K562 (cell line): ENCODE results near the gene KLHDC7B. TPM values are rescaled to one million over a fixed set of nuclear protein-coding genes. Genes with fewer than 3 reads are reported as not detected.

Experiments used
- ATAC-seq: fragments of 200-7000 bp; cut with Tn5 transposase; 3 replicates; pipeline ENCODE4 v1.9.1; 2020; ENCODE audit warnings: moderate library complexity
- BruUV-seq: library from RNA; stranded (reverse); fragments of 400-500 nt; replicated peaks from 2 replicates; lab custom pipeline; 2021; lab: Mats Ljungman, UMichigan
- CTCF ChIA-PET: fragments of 300-600 bp; formaldehyde crosslinking; extraction: SDS; loops from one replicate; lab custom pipeline; 2021; ENCODE audit warnings: low intra/inter-chr PET ratio; lab: Yijun Ruan, JAX
- POLR2A ChIA-PET: fragments of 300-600, 350-650 bp; sonication (Branson Sonifier 250); formaldehyde crosslinking; extraction: SDS; loops from one replicate; lab custom pipeline; 2021; ENCODE audit warnings: antibody characterized with exemption, inconsistent platforms; lab: Yijun Ruan, JAX
- DNase-seq, 4 experiments: peaks; one replicate each; pipeline versions ENCODE4 v3.0.0 to v3.0.0-alpha.2; 2011 to 2018; ENCODE audit warnings: low spot score in 3 of 4, mixed read lengths in 3 of 4; ENCODE audit errors: extremely low read depth in 1 of 4
- FAIRE-seq: peaks from 2 replicates; lab custom pipeline; 2011; peaks lifted over from hg19 to GRCh38; lab: Jason Lieb, UNC
- H2AFZ ChIP-seq: 2 replicates; pipeline ENCODE4 v1.6.0; 2011; ENCODE audit warnings: low read depth, low read length, control low read depth, inconsistent platforms
- H3K27ac ChIP-seq: fragments of 200-600 bp; 3 replicates; pipeline ENCODE4 v1.8.0; 2011; ENCODE audit warnings: low read depth, mild to moderate bottlenecking, control low read depth, inconsistent platforms, low read length, moderate library complexity, mixed read lengths; ENCODE audit errors: extremely low read depth
- H3K27me3 ChIP-seq, 2 experiments: fragments of 300-600 bp in 1 of 2; 2 replicates in 1 of 2; 3 replicates in 1 of 2; pipeline versions ENCODE4 v1.6.0 to v1.8.0; 2011; ENCODE audit warnings: inconsistent platforms in 2 of 2, low read length in 2 of 2, mild to moderate bottlenecking in 1 of 2, mixed read lengths in 1 of 2, moderate library complexity in 1 of 2; ENCODE audit not compliant: control insufficient read depth in 2 of 2, insufficient read depth in 2 of 2
- H3K36me3 ChIP-seq: fragments of 300-600 bp; 3 replicates; pipeline ENCODE4 v1.8.0; 2011; ENCODE audit warnings: mild to moderate bottlenecking, low read length, inconsistent platforms; ENCODE audit not compliant: control insufficient read depth, insufficient read depth
- H3K4me1 ChIP-seq, 2 experiments: fragments of 200-600 bp in 1 of 2; replicated peaks in 1 of 2; 2 replicates in 1 of 2; 3 replicates in 1 of 2; pipeline versions ENCODE4 v1.5.1 to v1.8.0; 2011; ENCODE audit warnings: inconsistent platforms in 2 of 2, low read length in 2 of 2, mild to moderate bottlenecking in 1 of 2, mixed read lengths in 1 of 2, moderate library complexity in 1 of 2; ENCODE audit not compliant: control insufficient read depth in 2 of 2, insufficient read depth in 2 of 2
- H3K4me2 ChIP-seq: 2 replicates; pipeline ENCODE4 v1.6.1; 2011; ENCODE audit warnings: low read length, control low read depth, inconsistent platforms, mixed read lengths; ENCODE audit not compliant: insufficient read depth
- H3K4me3 ChIP-seq: fragments of 200-600 bp; sonication (generic), shearing (Covaris generic); 2 replicates; pipeline ENCODE4 v1.5.1; 2016; ENCODE audit warnings: control low read depth, inconsistent platforms
- H3K79me2 ChIP-seq: fragments of 200-600 bp; 3 replicates; pipeline ENCODE4 v1.8.0; 2011; ENCODE audit warnings: low read length, inconsistent platforms; ENCODE audit not compliant: control insufficient read depth, insufficient read depth
- H3K9ac ChIP-seq, 2 experiments: 2 replicates each; pipeline versions ENCODE4 v1.6.0 to v1.6.1; 2011; ENCODE audit warnings: low read depth in 2 of 2, low read length in 2 of 2, control low read depth in 1 of 2, inconsistent platforms in 1 of 2, mild to moderate bottlenecking in 1 of 2, mixed read lengths in 1 of 2; ENCODE audit not compliant: insufficient read depth in 1 of 2
- H3K9me1 ChIP-seq: one replicate; pipeline ENCODE4 v1.6.0; 2011; ENCODE audit warnings: inconsistent platforms, mild to moderate bottlenecking, low read length, moderate library complexity; ENCODE audit not compliant: control insufficient read depth, insufficient read depth
- H3K9me3 ChIP-seq: replicated peaks from 2 replicates; pipeline ENCODE4 v1.5.1; 2011; ENCODE audit warnings: low read depth, low read length, inconsistent platforms; ENCODE audit not compliant: control insufficient read depth, insufficient read depth
- H4K20me1 ChIP-seq: replicated peaks from 2 replicates; pipeline ENCODE4 v1.6.1; 2011; ENCODE audit warnings: low read length, inconsistent platforms, mixed read lengths; ENCODE audit not compliant: control insufficient read depth, insufficient read depth
- CBFA2T2 ChIP-seq: fragments of 450-650 bp; conservative IDR thresholded peaks from 2 replicates; pipeline ENCODE4 v1.6.1; 2017; ENCODE audit warnings: mild to moderate bottlenecking
- CXXC5 ChIP-seq: fragments of 250-450 bp; sonication (Bioruptor Pico); IDR thresholded peaks from 2 replicates; pipeline ENCODE4 v1.8.0; 2022; ENCODE audit warnings: inconsistent platforms, mild to moderate bottlenecking, moderate library complexity
- DNMT1 ChIP-seq: fragments of 450-650 bp; IDR thresholded peaks from 2 replicates; pipeline ENCODE4 v1.6.1; 2016; ENCODE audit warnings: antibody characterized with exemption, mild to moderate bottlenecking
- FOS ChIP-seq: IDR thresholded peaks from 3 replicates; pipeline ENCODE4 v1.6.1; 2011; ENCODE audit not compliant: insufficient read length; ENCODE audit errors: extremely low read depth
- FOXJ3 ChIP-seq: sonication (generic); formaldehyde crosslinking; IDR thresholded peaks from 2 replicates; pipeline ENCODE4 v1.4.0; 2020; ENCODE audit warnings: mild to moderate bottlenecking, missing genetic modification reagents
- L3MBTL2 ChIP-seq: fragments of 450-650 bp; IDR thresholded peaks from 2 replicates; pipeline ENCODE4 v1.6.1; 2016; ENCODE audit warnings: mild to moderate bottlenecking, moderate library complexity
- MCM2 ChIP-seq: fragments of 450-650 bp; IDR thresholded peaks from 2 replicates; pipeline ENCODE4 v1.6.1; 2017; ENCODE audit warnings: low read depth, mild to moderate bottlenecking
- MTA2 ChIP-seq: fragments of 450-650 bp; IDR thresholded peaks from 2 replicates; pipeline ENCODE4 v1.6.1; 2016; ENCODE audit warnings: low read depth
- PHB ChIP-seq: fragments of 250-450 bp; sonication (Bioruptor Pico); IDR thresholded peaks from 2 replicates; pipeline ENCODE4 v1.5.0; 2021
- POLR2G ChIP-seq: fragments of 200-400 bp; formaldehyde crosslinking; IDR thresholded peaks from 2 replicates; pipeline ENCODE4 v1.6.1; 2017; ENCODE audit warnings: low read depth, mild to moderate bottlenecking, antibody characterized with exemption, low read length, moderate library complexity
- POLR3G ChIP-seq: IDR thresholded peaks from 2 replicates; pipeline ENCODE4 v1.6.1; 2011; ENCODE audit not compliant: insufficient read length, insufficient replicate concordance; ENCODE audit errors: extremely low read depth
- RBFOX2 ChIP-seq: fragments of 200-400 bp; formaldehyde crosslinking; IDR thresholded peaks from 2 replicates; pipeline ENCODE4 v1.6.1; 2017; ENCODE audit warnings: low read depth, mild to moderate bottlenecking, low read length, moderate library complexity
- RUNX1 ChIP-seq: sonication (generic); IDR thresholded peaks from 2 replicates; pipeline ENCODE4 v1.6.1; 2016; ENCODE audit warnings: antibody characterized with exemption, low read depth
- SAFB2 ChIP-seq: fragments of 200-400 bp; formaldehyde crosslinking; IDR thresholded peaks from 2 replicates; pipeline ENCODE4 v1.6.1; 2018; ENCODE audit warnings: borderline replicate concordance, low read length, low read depth, moderate library complexity; ENCODE audit not compliant: severe bottlenecking
- STAG1 ChIP-seq: sonication (generic); formaldehyde crosslinking; IDR thresholded peaks from 2 replicates; pipeline ENCODE4 v1.5.0; 2020; ENCODE audit warnings: missing genetic modification reagents, borderline replicate concordance
- U2AF1 ChIP-seq: fragments of 200-400 bp; formaldehyde crosslinking; optimal IDR thresholded peaks from 2 replicates; pipeline ENCODE3; 2017; ENCODE audit warnings: mild to moderate bottlenecking, low read depth, low read length, moderate library complexity
- WHSC1 ChIP-seq: IDR thresholded peaks from one replicate; pipeline ENCODE4 v1.6.1; 2012; ENCODE audit warnings: low read length, control low read depth, inconsistent platforms
- ZBTB1 ChIP-seq: sonication (generic); formaldehyde crosslinking; IDR thresholded peaks from 2 replicates; pipeline ENCODE4 v1.8.1; 2023; ENCODE audit warnings: missing genetic modification reagents, low read depth, mild to moderate bottlenecking, borderline replicate concordance
- ZKSCAN3 ChIP-seq: fragments of 250-450 bp; sonication (Bioruptor Pico); IDR thresholded peaks from 2 replicates; pipeline ENCODE4 v1.4.0; 2020
- ZNF551 ChIP-seq: fragments of 250-450 bp; sonication (Bioruptor Pico); IDR thresholded peaks from 2 replicates; pipeline ENCODE4 v1.5.0; 2021; ENCODE audit warnings: mild to moderate bottlenecking, moderate library complexity
- ZSCAN32 ChIP-seq: fragments of 450-650 bp; formaldehyde crosslinking; IDR thresholded peaks from 2 replicates; pipeline ENCODE4 v1.4.0; 2020; ENCODE audit warnings: mild to moderate bottlenecking, moderate library complexity
- WGBS: fragments of 100-300 bp; shearing (Covaris generic); methylation state at CpG from one replicate; pipeline ENCODE4 v1.1.6; 2016; ENCODE audit warnings: low coverage, mixed read lengths; ENCODE audit not compliant: insufficient coverage; ENCODE audit errors: missing lambda C conversion rate; 5-methylcytosine and 5-hydroxymethylcytosine counted together
- in situ Hi-C: fragments of 300-500 bp; cut with MboI; formaldehyde crosslinking; loops from 4 replicates; pipeline ENCODE4 v1.15.0; 2018; ENCODE audit warnings: inconsistent platforms, mixed read lengths
- intact Hi-C: fragments of 100-400 bp; cut with micrococcal nuclease; formaldehyde crosslinking; loops from 2 replicates; pipeline ENCODE4 v1.14.2; 2022
- polyA plus RNA-seq, 8 experiments: library from polyadenylated mRNA; depleted of rRNA in 4 of 8; stranded (reverse) in 5 of 8; unstranded in 3 of 8; fragments of >200 nt; fragmentation: Nextera tagmentation in 2 of 8; fragmentation: Illumina TruSeq in 1 of 8; extraction: Ambion mirVana in 2 of 8; extraction: Trizol in 1 of 8; gene quantifications; 2 replicates each; pipeline versions ENCODE4 v1.2.1 to v1.2.3, GENCODE V29; 2011 to 2014; ENCODE audit warnings: inconsistent platforms in 1 of 8, missing spikeins in 1 of 8
- total RNA-seq, 7 experiments: library from RNA; depleted of rRNA in 6 of 7; stranded (reverse); fragments of >200 nt in 6 of 7; fragmentation: Illumina TruSeq in 2 of 7; extraction: Trizol in 2 of 7; gene quantifications; 2 replicates each; pipeline versions ENCODE4 v1.2.1 to v1.2.3, GENCODE V29; 2011 to 2021; ENCODE audit warnings: low replicate concordance in 1 of 7
- TF ChIP-seq, protein P1 (sequence below): IDR thresholded peaks from 3 replicates; pipeline ENCODE4 v1.6.1; 2011; ENCODE audit warnings: borderline replicate concordance, mild to moderate bottlenecking; ENCODE audit not compliant: insufficient read length, insufficient read depth
- TF ChIP-seq, protein P2 (sequence below): sonication (generic); formaldehyde crosslinking; IDR thresholded peaks from 2 replicates; pipeline ENCODE4 v1.8.1; 2023; ENCODE audit warnings: mild to moderate bottlenecking, missing genetic modification reagents

KLHDC7B gene
- total and polyA plus RNA-seq, 9 of the 15 experiments (the other 6 are each of a cell fraction or from before 2014, with no cell fraction given), result 0.04 to 0.22 (median 0.05) TPM; not detected in 4

DNA sequence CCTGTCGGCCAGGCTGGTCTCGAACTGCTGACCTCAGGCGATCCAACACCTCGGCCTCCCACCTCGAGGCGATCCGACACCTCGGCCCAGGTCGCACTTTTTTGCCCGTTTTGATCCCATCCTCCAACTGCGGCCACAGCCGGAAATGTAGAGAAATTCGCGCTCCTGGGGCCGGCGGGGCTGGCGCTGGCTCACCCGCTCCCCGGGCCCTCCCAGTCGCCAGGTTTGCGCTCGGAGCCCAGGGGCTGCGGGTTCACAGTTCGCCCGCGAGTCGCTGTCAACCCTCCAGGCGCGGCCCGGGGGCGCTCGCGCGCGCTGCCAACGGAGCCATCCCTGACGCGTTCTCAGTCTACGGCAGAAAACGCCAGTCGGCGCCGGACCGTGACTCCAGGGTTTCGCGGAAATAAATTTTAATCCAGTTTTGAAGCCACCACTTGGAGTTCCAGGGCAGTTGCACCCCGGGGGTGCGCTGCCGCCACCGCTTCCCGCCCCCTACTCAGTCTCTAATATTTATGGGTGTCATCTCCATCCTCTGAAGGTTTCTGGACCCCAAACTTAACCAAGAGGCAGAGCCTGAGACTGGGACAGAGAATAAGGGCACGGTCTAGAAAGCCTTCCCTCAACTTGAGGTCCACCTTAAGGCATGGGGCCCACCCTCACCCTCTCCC is 1.5 kb upstream of the KLHDC7B start:
- ATAC-seq (no peak), DNase-seq (no peak), FAIRE-seq (no peak)
- no peak overlapping the region for H3K27ac ChIP-seq
- intact Hi-C loops (no loop called here), in situ Hi-C loops (no loop called here)
- 91% methylated on average over 10 of the region's 52 CpGs for WGBS
- H3K79me2 ChIP-seq, result no peaks in the 10 kb centered on the region
- H3K9me1 ChIP-seq, result no peaks in the 10 kb centered on the region
- no peaks in the 10 kb centered on the region for H3K9me3 ChIP-seq
- H4K20me1 ChIP-seq, result no peaks in the 10 kb centered on the region
- H3K9ac ChIP-seq, result no peak overlapping the region; a peak in 1 of 4 replicates
- CTCF ChIA-PET, result no interaction called here
- no peak overlapping the region for H2AFZ ChIP-seq
- no peaks in the 10 kb centered on the region for H3K27me3 ChIP-seq
- H3K4me2 ChIP-seq, result no peak overlapping the region
- POLR2A ChIA-PET, result no interaction called here
- BruUV-seq, result no TSS peak
- H3K4me3 ChIP-seq, result no peak overlapping the region
- H3K36me3 ChIP-seq, result no peaks in the 10 kb centered on the region
- peaks cover 12 to 38% of the 10 kb centered on the region in 2 experiments for H3K4me1 ChIP-seq
- TF ChIP-seq ZBTB1 (CRISPR knock-in tag) (no peak), STAG1 (no peak), POLR3G (no peak), CBFA2T2 (no peak), FOS (no peak), SAFB2 (no peak), L3MBTL2 (no peak), U2AF1 (no peak), FOXJ3 (CRISPR knock-in tag) (no peak), MTA2 (no peak), ZSCAN32 (no peak), POLR2G (0 out of 2 replicates have a peak, but pooled peaks have one; percentile 36), WHSC1 (no peak), RBFOX2 (0 out of 2 replicates have a peak, but pooled peaks have one; percentile 21), MCM2 (no peak), RUNX1 (no peak), CXXC5 (no peak), PHB (CRISPR knock-in tag) (no peak), ZNF551 (no peak), ZKSCAN3 (CRISPR knock-in tag) (no peak), DNMT1 (no peak)
- TF ChIP-seq, protein P1, sequence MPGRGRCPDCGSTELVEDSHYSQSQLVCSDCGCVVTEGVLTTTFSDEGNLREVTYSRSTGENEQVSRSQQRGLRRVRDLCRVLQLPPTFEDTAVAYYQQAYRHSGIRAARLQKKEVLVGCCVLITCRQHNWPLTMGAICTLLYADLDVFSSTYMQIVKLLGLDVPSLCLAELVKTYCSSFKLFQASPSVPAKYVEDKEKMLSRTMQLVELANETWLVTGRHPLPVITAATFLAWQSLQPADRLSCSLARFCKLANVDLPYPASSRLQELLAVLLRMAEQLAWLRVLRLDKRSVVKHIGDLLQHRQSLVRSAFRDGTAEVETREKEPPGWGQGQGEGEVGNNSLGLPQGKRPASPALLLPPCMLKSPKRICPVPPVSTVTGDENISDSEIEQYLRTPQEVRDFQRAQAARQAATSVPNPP, result no peak
- TF ChIP-seq, protein P2, sequence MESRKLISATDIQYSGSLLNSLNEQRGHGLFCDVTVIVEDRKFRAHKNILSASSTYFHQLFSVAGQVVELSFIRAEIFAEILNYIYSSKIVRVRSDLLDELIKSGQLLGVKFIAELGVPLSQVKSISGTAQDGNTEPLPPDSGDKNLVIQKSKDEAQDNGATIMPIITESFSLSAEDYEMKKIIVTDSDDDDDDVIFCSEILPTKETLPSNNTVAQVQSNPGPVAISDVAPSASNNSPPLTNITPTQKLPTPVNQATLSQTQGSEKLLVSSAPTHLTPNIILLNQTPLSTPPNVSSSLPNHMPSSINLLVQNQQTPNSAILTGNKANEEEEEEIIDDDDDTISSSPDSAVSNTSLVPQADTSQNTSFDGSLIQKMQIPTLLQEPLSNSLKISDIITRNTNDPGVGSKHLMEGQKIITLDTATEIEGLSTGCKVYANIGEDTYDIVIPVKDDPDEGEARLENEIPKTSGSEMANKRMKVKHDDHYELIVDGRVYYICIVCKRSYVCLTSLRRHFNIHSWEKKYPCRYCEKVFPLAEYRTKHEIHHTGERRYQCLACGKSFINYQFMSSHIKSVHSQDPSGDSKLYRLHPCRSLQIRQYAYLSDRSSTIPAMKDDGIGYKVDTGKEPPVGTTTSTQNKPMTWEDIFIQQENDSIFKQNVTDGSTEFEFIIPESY (CRISPR knock-in tag), result peak; percentile 40; the same call in 1 of the 2 replicates
